Hypothalamus (tissue), 51 donors: ENCODE data around the gene AGR2.
"Not testable (repeated sequence)": the region's sequence is repeated elsewhere in the genome, so short reads cannot be mapped to it uniquely, and the experiment has no call there.

Source experiments
- DNase-seq, 51 donors: peaks; one replicate each; lab custom pipeline; 2025; lab: John Stamatoyannopoulos, UW

AGR2 gene

DNA sequence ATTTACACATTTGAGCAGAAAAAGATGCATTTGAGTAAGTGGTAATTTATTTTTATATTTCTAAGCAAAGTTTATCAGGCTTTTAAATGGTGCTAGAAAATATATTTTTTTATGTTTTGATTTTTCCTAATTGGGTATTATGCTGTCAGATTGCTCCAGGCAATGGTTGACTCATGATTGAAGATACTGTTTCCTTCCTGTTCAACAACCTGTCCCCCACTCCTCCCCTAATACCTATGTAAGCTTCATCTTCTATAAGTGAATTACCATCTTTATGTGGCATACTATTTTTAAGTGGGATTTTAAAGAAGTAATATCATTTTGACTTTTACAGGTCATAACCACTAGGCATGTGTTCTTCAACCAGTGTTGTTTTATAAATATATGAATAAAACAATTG is 29.8 kb downstream of the AGR2 start:
- DNase-seq = no peak

DNA sequence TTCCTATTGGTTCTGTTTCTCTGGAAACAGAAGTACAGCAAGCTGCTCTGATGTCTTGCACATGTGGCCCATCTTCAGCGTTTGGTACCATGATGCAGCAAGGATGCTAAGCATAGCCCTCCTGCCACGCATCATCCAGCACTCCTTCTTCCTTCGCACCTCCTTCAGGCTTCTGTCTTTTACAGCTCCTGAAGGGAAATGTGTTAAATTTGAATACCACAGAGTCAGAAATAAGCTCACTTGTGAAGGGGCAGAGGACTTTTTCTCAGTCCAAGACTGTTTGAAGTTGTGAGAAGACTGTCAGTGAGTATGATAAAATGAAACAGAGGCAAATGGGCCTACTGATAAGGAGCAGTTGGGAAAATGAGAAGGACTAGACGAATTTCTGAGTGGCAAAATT is 30.5 kb downstream of the AGR2 start:
- peak in 1 of 51 donors; percentile 14 for DNase-seq

- DNase-seq = no peak
Observed at GRCh38 chr7:16773884-16774283, 30.9 kb downstream of the AGR2 start.

DNA sequence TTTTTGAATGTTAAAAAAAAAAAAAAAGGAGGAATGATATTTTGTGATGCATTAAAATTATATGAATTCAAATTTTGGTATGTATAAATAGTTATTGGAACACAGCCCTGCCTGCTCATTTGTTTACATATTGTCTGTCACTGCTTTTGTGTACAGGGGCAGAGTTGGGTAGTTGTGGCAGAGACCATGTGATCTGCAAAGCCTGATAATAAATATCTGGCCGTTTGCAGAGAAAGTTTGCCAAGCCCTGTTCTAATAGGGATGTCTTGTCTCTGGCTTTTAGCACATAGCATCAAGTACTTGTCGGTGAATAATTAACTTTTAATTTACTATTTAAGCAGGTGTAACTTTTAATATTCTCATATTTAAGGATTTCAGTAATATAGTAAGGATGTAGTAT is 31.5 kb downstream of the AGR2 start:
- no peak for DNase-seq

DNA sequence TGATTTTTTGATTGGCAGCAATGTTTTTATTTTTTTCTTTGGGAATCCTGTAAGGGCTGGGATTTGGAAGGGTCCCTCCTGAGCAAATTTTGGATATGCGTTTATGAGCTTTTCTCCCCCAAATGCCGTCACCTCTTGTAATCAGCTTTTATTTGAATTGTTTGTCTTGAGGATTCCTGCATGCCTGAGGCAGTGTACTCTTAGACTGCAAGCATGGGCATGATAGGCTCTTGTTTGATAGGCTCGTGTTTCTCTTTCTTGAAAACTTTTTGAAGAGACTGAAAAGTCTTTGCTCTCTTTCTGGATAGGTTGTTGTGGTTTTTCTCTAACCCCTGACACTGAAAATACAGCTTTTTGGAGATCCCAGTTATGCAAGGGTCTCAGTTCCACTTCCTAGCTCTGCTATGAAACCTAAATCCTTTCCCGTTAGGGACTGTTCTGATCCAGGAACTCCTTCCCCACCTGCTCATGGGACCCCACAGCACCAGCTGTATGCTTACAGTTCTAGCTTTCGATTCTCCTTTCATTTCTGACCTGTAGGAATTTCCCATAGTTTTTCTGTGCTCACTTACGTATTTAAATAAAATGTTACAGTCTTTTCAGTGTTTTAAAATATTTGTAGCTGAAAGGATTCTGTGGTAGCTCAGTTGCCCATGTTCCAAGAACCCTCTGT is 34.0 kb downstream of the AGR2 start:
- no peak for DNase-seq

DNA sequence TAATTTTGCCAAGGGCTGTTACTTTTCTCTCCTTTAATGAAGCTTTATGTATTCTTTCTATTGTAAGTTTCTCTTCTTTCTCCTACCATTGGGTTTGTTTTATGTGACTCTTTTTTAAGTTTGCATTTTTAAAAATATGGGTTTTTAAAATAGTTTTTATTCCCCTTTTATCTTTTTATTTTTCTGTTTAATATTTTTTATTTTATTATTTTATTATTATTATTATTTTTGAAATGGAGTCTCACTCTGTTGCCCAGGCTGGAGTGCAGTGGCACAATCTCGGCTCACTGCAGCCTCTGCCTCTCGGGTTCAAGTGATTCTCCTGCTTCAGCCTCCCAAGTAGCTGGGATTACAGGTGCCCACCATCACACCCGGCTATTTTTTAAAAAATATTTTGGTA is 34.8 kb downstream of the AGR2 start:
- not testable (repeated sequence) for DNase-seq

GRCh38 chr7:16765436-16765859 is 39.4 kb downstream of the AGR2 start:
- DNase-seq = no peak

- DNase-seq = no peak
Observed at GRCh38 chr7:16764942-16765341, 39.9 kb downstream of the AGR2 start.

- no peak for DNase-seq
Observed at GRCh38 chr7:16762177-16762576, 42.6 kb downstream of the AGR2 start.

DNA sequence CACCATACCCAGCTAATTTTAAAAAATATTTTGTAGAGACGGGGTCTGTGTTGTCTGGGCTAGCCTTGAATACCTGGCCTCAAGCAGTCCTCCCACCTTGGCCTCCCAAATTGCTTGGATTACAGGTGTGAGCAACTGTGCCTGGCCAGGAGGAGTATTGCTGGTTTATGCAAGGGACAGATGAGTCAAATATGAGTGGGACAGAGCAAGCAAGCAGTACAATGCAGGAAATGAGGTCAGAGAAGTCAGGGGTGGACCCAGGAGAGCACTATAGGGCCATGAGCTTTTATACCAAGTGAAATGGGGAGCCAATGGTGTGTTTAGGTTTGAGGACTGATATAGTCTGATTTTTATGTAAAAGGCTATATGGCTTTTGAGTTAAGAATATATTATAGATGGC is 45.0 kb downstream of the AGR2 start:
- DNase-seq = no peak

DNA sequence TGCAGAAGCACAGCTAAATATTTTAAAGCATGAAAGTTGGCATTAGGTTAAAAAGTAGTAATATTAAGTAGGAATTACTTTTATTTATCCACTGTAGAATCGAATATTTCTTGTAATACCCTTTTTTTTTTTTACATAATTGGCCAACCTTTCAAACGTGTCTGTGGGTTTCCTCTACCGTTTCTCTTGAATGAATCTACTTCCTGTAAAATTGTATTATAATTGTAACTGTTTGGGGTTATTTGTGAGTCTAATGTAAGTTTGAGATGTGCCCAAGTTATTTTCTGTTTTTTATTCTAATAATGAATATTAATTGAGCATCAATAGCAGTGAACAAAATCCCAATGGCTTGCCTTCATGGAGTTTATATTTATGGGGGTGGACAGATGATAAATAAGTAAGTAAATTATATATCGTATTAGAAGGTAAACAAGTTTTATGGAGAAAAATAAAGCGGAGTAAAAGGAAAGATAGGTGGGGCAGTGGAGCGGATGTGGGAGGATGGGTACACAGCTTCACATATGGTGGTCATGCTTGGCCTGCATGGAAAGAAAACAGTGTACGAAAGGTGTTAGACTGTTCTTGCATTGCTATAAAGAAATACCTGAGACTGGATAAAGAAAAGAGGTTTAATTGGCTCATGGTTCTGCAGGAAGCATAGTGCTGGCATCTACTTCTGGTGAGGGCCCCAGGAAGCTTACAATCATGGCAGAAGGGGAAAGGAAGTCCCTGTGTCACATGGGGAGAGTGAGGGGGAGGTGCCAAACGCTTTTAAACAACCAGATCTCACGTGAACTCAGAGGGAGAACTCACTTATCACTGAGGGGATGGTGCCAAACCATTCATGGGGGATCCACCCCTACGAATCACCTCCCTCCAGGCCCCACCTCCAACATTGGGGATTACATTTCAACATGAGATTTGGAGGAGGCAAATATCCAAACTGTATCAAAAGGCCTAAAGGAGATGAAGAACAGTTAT is 45.9 kb downstream of the AGR2 start:
- DNase-seq = no peak

DNA sequence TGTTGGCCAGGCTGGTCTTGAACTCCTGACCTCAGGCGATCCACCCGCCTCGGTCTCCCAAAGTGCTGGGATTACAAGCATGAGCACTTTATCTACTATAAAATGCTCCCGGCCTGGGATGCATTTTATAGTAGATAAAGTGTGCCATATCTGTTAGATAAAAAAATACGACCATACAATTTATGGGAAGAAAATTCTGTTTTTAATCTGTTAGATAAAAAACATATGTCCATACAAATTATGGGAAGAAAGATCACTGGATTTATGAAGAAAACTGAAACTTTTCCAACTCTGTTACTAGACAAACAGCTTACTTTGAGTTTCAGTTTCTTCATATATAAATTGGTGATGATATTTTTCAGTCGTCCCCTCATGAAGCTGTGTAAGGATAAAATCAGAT is 46.8 kb downstream of the AGR2 start:
- no peak for DNase-seq

- DNase-seq = peak in 1 of 51 donors; percentile 30
Observed at GRCh38 chr7:16755397-16755796, 49.4 kb downstream of the AGR2 start.

- peak in 2 of 51 donors; percentile 14 to 47 for DNase-seq
Observed at GRCh38 chr7:16754856-16755317, 49.9 kb downstream of the AGR2 start.

GRCh38 chr7:16753932-16754855 is 50.6 kb downstream of the AGR2 start:
- peak in 29 of 51 donors; percentile 4 to 85 (median 22) for DNase-seq

DNA sequence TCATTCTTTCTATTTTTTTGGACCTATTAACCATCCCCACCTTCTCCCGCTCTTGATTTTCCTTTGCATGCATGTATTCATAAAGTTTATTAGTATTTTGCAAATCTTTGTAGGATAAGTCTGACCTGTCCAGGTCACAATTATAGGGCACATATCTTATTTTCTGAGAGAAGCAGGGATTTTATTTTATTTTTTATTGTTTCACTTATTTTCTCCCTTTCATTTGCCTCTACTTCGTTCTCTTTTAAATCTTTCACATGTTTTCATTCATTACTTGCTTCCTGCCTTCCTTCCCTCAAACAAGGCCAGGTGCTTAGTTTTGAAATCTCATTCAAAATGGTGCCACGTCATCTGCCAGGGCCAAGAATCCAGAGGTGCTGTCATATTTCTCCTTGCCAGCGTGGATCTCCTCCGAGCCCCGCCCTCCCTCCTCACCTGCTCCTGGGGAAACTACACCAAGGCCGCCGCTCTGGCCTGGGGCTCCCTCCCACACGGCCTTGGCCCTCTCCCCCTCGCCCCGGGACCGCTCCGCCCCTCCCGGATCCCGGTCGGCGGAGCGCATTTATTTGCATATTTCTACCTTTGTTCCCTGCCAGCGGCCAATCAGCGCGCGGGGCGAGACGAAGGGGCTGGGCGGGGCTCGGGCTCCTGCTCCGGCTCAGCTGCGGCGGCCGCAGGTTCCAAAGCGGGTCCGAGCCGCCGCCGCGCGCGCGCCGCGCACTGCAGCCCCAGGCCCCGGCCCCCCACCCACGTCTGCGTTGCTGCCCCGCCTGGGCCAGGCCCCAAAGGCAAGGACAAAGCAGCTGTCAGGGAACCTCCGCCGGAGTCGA is 51.5 kb downstream of the AGR2 start, which contains the start of gene TSPAN13:
TSS of gene TSPAN13 (plus strand) at position 654 of the 830 bp plus-strand sequence. CDS start 213 bp downstream, outside the sequence.
- DNase-seq = peak in 44 of 51 donors; percentile 8 to 85 (median 42)

DNA sequence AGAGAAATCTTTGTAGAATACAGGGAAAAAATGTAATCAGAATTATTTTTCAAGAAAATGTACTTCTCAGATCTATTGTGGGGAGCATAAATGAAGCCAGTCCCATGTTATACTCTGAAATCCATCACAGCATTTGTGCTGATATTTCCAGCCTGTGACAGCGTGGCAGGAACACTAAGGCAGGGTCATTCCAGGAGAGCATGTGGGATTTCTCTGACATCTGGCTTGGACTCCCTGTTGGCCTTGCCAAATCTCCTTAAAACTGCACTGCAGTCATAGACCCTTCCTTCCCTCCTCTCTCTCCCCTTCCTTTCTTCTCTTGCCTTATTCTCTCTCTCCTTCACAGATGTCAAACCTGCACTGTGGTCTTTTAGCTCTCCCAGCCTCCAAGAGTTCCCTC is 57.7 kb downstream of the AGR2 start:
- DNase-seq = no peak

- no peak for DNase-seq
Observed at GRCh38 chr7:16745645-16746044, 59.2 kb downstream of the AGR2 start.

GRCh38 chr7:16744518-16745250 is 60.1 kb downstream of the AGR2 start:
- no peak for DNase-seq
